HepG2 (cell line): ENCODE results near the gene CNKSR3. TPM values are rescaled to one million over a fixed set of nuclear protein-coding genes. Genes with fewer than 3 reads are reported as not detected.

ENCODE experiments used
- ATAC-seq: fragments of 200-7000 bp; cut with Tn5 transposase; 3 replicates; pipeline ENCODE4 v1.9.1; 2020; ENCODE audit warnings: mild to moderate bottlenecking, moderate library complexity
- BruUV-seq: library from RNA; stranded (reverse); fragments of 400-500 nt; replicated peaks from 2 replicates; lab custom pipeline; 2021; lab: Mats Ljungman, UMichigan
- CTCF ChIA-PET: fragments of 300-600 bp; formaldehyde crosslinking; extraction: SDS; loops from one replicate; lab custom pipeline; 2021; ENCODE audit warnings: low total read pairs, inconsistent platforms, low intra/inter-chr PET ratio; lab: Yijun Ruan, JAX
- POLR2A ChIA-PET: fragments of 350-600 bp; sonication (Branson Sonifier 250); formaldehyde crosslinking; loops from one replicate; lab custom pipeline; 2020; ENCODE audit warnings: antibody characterized with exemption, inconsistent platforms; lab: Yijun Ruan, JAX
- DNase-seq: peaks from one replicate; pipeline ENCODE4 v3.0.0-alpha.2; 2015; ENCODE audit warnings: low spot score
- FAIRE-seq: peaks from 3 replicates; lab custom pipeline; 2011; peaks lifted over from hg19 to GRCh38; lab: Jason Lieb, UNC
- H2AFZ ChIP-seq: one replicate; pipeline ENCODE4 v1.6.1; 2011; ENCODE audit warnings: low read length, inconsistent platforms
- H3K27ac ChIP-seq: fragments of 300-600 bp; 3 replicates; pipeline ENCODE4 v1.8.0; 2011; ENCODE audit warnings: mixed run types, mild to moderate bottlenecking, mixed read lengths, low read length, inconsistent platforms; ENCODE audit not compliant: insufficient read depth; ENCODE audit errors: extremely low read length
- H3K27me3 ChIP-seq, 2 experiments: fragments of 200-600 bp in 1 of 2; 2 replicates in 1 of 2; 3 replicates in 1 of 2; pipeline versions ENCODE4 v1.6.0 to v1.8.0; 2011; ENCODE audit warnings: low read length in 2 of 2, mild to moderate bottlenecking in 2 of 2, moderate library complexity in 2 of 2, inconsistent platforms in 1 of 2; ENCODE audit not compliant: insufficient read depth in 2 of 2, control insufficient read depth in 1 of 2
- H3K36me3 ChIP-seq, 2 experiments: fragments of 200-600 bp in 1 of 2; replicated peaks in 1 of 2; 2 replicates in 1 of 2; 3 replicates in 1 of 2; pipeline versions ENCODE4 v1.5.1 to v1.8.0; 2011; ENCODE audit warnings: low read length in 2 of 2, inconsistent platforms in 1 of 2; ENCODE audit not compliant: insufficient read depth in 2 of 2, control insufficient read depth in 1 of 2
- H3K4me1 ChIP-seq: 2 replicates; pipeline ENCODE4 v1.5.1; 2012; ENCODE audit warnings: low read length, inconsistent platforms; ENCODE audit not compliant: insufficient read depth
- H3K4me2 ChIP-seq: 2 replicates; pipeline ENCODE4 v1.6.0; 2011; ENCODE audit warnings: low read depth, low read length, inconsistent platforms
- H3K4me3 ChIP-seq, 3 experiments: fragments of 200-600 bp in 1 of 3; sonication (generic), shearing (Covaris generic) in 1 of 3; replicated peaks in 1 of 3; 2 replicates each; pipeline ENCODE4 v1.5.1; 2011 to 2016; ENCODE audit warnings: low read length in 3 of 3, inconsistent platforms in 2 of 3, low read depth in 2 of 3, mild to moderate bottlenecking in 2 of 3, control low read depth in 1 of 3, mixed read lengths in 1 of 3; ENCODE audit not compliant: insufficient read depth in 1 of 3
- H3K79me2 ChIP-seq: one replicate; pipeline ENCODE4 v1.6.1; 2011; ENCODE audit warnings: low read length, inconsistent platforms; ENCODE audit not compliant: insufficient read depth
- H3K9ac ChIP-seq: 2 replicates; pipeline ENCODE4 v1.6.0; 2011; ENCODE audit warnings: mild to moderate bottlenecking, low read depth, low read length, inconsistent platforms; ENCODE audit not compliant: insufficient read depth
- H3K9me3 ChIP-seq: 2 replicates; pipeline ENCODE4 v1.5.1; 2012; ENCODE audit warnings: mild to moderate bottlenecking, low read length
- H4K20me1 ChIP-seq: 2 replicates; pipeline ENCODE4 v1.6.0; 2011; ENCODE audit warnings: inconsistent platforms, mild to moderate bottlenecking, low read length, moderate library complexity; ENCODE audit not compliant: insufficient read depth
- ESRRA ChIP-seq: sonication (generic); formaldehyde crosslinking; IDR thresholded peaks from 2 replicates; pipeline ENCODE4 v1.5.1; 2020; ENCODE audit warnings: mild to moderate bottlenecking, low read depth, missing genetic modification reagents
- FOSL1 ChIP-seq: sonication (generic); formaldehyde crosslinking; IDR thresholded peaks from 2 replicates; pipeline ENCODE4 v1.9.0; 2021; ENCODE audit warnings: missing genetic modification reagents, borderline replicate concordance
- HIVEP1 ChIP-seq: sonication (generic); formaldehyde crosslinking; IDR thresholded peaks from 2 replicates; pipeline ENCODE4 v1.4.0; 2020; ENCODE audit warnings: mild to moderate bottlenecking, missing genetic modification reagents
- KAT8 ChIP-seq: IDR thresholded peaks from 2 replicates; pipeline ENCODE4 v1.6.1; 2016; ENCODE audit warnings: missing genetic modification reagents, missing compliant biosample characterization
- KDM6A ChIP-seq: IDR thresholded peaks from 2 replicates; pipeline ENCODE4 v1.6.1; 2016; ENCODE audit warnings: low read depth
- PTBP1 ChIP-seq: fragments of 200-400 bp; formaldehyde crosslinking; IDR thresholded peaks from 2 replicates; pipeline ENCODE4 v1.6.1; 2018; ENCODE audit warnings: low read length, low read depth; ENCODE audit not compliant: poor library complexity, severe bottlenecking
- REXO4 ChIP-seq: sonication (generic); formaldehyde crosslinking; IDR thresholded peaks from 2 replicates; pipeline ENCODE4 v1.8.0; 2022; ENCODE audit warnings: missing genetic modification reagents, mild to moderate bottlenecking, borderline replicate concordance
- SATB2 ChIP-seq: sonication (generic); formaldehyde crosslinking; IDR thresholded peaks from 2 replicates; pipeline ENCODE4 v1.5.0; 2020; ENCODE audit warnings: missing genetic modification reagents
- ZBTB8A ChIP-seq: sonication (generic); formaldehyde crosslinking; IDR thresholded peaks from 2 replicates; pipeline ENCODE4 v1.4.0; 2020; ENCODE audit warnings: mild to moderate bottlenecking, low read depth, missing genetic modification reagents, borderline replicate concordance
- ZFP1 ChIP-seq: IDR thresholded peaks from 2 replicates; pipeline ENCODE4 v1.6.1; 2016
- ZNF335 ChIP-seq: sonication (generic); formaldehyde crosslinking; IDR thresholded peaks from 2 replicates; pipeline ENCODE4 v1.4.0; 2020; ENCODE audit warnings: missing genetic modification reagents
- ZNF451 ChIP-seq: sonication (generic); formaldehyde crosslinking; IDR thresholded peaks from 2 replicates; pipeline ENCODE4 v1.5.0; 2020; ENCODE audit warnings: mild to moderate bottlenecking, missing genetic modification reagents
- ZNF567 ChIP-seq: sonication (generic); formaldehyde crosslinking; IDR thresholded peaks from 2 replicates; pipeline ENCODE4 v1.8.1; 2023; ENCODE audit warnings: mild to moderate bottlenecking, missing genetic modification reagents, borderline replicate concordance
- ZNF569 ChIP-seq: sonication (generic); formaldehyde crosslinking; IDR thresholded peaks from 2 replicates; pipeline ENCODE4 v1.5.0; 2020; ENCODE audit warnings: mild to moderate bottlenecking, missing genetic modification reagents, moderate library complexity, borderline replicate concordance
- ZNF619 ChIP-seq: sonication (generic); formaldehyde crosslinking; IDR thresholded peaks from 2 replicates; pipeline ENCODE4 v1.4.0; 2020; ENCODE audit warnings: mild to moderate bottlenecking, missing genetic modification reagents
- ZNF720 ChIP-seq: sonication (generic); formaldehyde crosslinking; IDR thresholded peaks from 2 replicates; pipeline ENCODE4 v1.4.0; 2020; ENCODE audit warnings: missing genetic modification reagents
- ZNF768 ChIP-seq: sonication (generic); formaldehyde crosslinking; IDR thresholded peaks from 2 replicates; pipeline ENCODE4 v1.4.0; 2020; ENCODE audit warnings: missing genetic modification reagents
- WGBS: methylation state at CpG from one replicate; pipeline ENCODE4 v1.1.6; 2017; ENCODE audit warnings: low lambda C conversion rate; 5-methylcytosine and 5-hydroxymethylcytosine counted together
- in situ Hi-C: cut with HindIII; loops from 2 replicates; pipeline ENCODE4 v1.10.0; 2017; ENCODE audit warnings: low pct_unique_long_range_greater_than_20kb; ENCODE audit not compliant: extremely low pct_ligation_motif_present
- intact Hi-C: fragments of 100-400 bp; cut with micrococcal nuclease; formaldehyde crosslinking; loops from one replicate; pipeline ENCODE4 v1.10.0; 2022; ENCODE audit not compliant: unreplicated experiment
- polyA plus RNA-seq, 8 experiments: library from polyadenylated mRNA; depleted of rRNA in 3 of 8; stranded (reverse) in 7 of 8; unstranded in 1 of 8; fragments of >200 nt; fragmentation: Illumina TruSeq in 4 of 8; extraction: Trizol in 4 of 8; gene quantifications; 2 replicates each; pipeline versions ENCODE4 v1.2.1 to v1.2.3, GENCODE V29; 2011 to 2016; ENCODE audit warnings: low read depth in 4 of 8, missing spikeins in 1 of 8, mixed read lengths in 1 of 8; ENCODE audit not compliant: insufficient read depth in 1 of 8
- total RNA-seq, 5 experiments: library from RNA; depleted of rRNA; stranded (reverse); fragments of >200 nt; fragmentation: Illumina TruSeq; extraction: Trizol; gene quantifications; 2 replicates each; pipeline ENCODE4 v1.2.3, GENCODE V29; 2016; ENCODE audit warnings: low read depth in 1 of 5
- TF ChIP-seq, protein P1 (sequence below): IDR thresholded peaks from 2 replicates; pipeline ENCODE4 v1.4.0; 2020; ENCODE audit warnings: mild to moderate bottlenecking, missing genetic modification reagents
- TF ChIP-seq, protein P2 (sequence below): sonication (generic); formaldehyde crosslinking; IDR thresholded peaks from 2 replicates; pipeline ENCODE4 v1.8.1; 2023; ENCODE audit warnings: mild to moderate bottlenecking, inconsistent platforms, moderate library complexity, missing genetic modification reagents, borderline replicate concordance

Gene CNKSR3
- total and polyA plus RNA-seq, 2 of the 13 experiments (the other 11 are each of a cell fraction or from before 2014, with no cell fraction given): 9.2 to 38.6 TPM

DNA sequence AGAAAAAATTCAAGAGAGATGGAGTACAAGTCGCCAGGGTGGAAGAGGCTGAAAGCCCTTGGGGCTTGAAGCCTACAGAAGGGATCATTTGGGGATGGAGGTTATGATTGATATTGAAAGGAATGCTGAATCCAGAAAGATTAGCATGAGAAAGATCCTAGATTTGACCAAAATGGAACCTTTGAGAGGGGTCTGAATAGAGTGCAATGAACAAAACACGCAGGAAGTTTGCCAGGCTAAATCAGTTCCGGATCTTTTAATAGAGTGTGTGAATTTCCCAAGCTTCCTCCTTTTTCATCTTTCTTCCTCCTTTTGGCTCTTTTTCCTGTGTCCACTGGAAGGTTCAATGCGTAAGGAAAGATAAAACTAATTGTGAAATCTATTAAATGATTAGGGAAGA is 169.1 kb downstream of the CNKSR3 start:
- Histone ChIP-seq H3K4me1 (no peaks in the 10 kb centered on the region), H3K4me3 (no peak overlapping the region), H3K27ac (no peak overlapping the region), H3K9me3 (peaks cover under 1% of the 10 kb centered on the region; the same call in 1 of the 2 replicates), H3K36me3 (no peaks in the 10 kb centered on the region), H4K20me1 (no peaks in the 10 kb centered on the region), H3K4me2 (no peak overlapping the region), H3K9ac (no peak overlapping the region), H2AFZ (no peak overlapping the region), H3K27me3 (peaks cover 2 to 8% of the 10 kb centered on the region in 2 experiments; a peak in 3 of 5 replicates), H3K79me2 (no peaks in the 10 kb centered on the region)
- intact Hi-C loops (loop anchor here (1.0 to 10.0 kb wide), 2 partner anchors 45 to 187 kb away; no protein-coding TSS in a partner anchor), in situ Hi-C loops (no loop called here)
- ATAC-seq (no peak), DNase-seq (no peak), FAIRE-seq (no peak)
- ChIA-PET POLR2A (no interaction called here), CTCF (no interaction called here)
- WGBS: 23% methylated on average over 4 of the region's 4 CpGs
- no TSS peak for BruUV-seq
- TF ChIP-seq ZBTB8A (CRISPR knock-in tag): no peak
- TF ChIP-seq PTBP1: no peak
- no peak for TF ChIP-seq ZNF335 (CRISPR knock-in tag)
- no peak for TF ChIP-seq ZNF619 (CRISPR knock-in tag)
- TF ChIP-seq HIVEP1: no peak
- no peak for TF ChIP-seq ZNF720 (CRISPR knock-in tag)
- TF ChIP-seq ESRRA (CRISPR knock-in tag): no peak
- TF ChIP-seq, protein P1, sequence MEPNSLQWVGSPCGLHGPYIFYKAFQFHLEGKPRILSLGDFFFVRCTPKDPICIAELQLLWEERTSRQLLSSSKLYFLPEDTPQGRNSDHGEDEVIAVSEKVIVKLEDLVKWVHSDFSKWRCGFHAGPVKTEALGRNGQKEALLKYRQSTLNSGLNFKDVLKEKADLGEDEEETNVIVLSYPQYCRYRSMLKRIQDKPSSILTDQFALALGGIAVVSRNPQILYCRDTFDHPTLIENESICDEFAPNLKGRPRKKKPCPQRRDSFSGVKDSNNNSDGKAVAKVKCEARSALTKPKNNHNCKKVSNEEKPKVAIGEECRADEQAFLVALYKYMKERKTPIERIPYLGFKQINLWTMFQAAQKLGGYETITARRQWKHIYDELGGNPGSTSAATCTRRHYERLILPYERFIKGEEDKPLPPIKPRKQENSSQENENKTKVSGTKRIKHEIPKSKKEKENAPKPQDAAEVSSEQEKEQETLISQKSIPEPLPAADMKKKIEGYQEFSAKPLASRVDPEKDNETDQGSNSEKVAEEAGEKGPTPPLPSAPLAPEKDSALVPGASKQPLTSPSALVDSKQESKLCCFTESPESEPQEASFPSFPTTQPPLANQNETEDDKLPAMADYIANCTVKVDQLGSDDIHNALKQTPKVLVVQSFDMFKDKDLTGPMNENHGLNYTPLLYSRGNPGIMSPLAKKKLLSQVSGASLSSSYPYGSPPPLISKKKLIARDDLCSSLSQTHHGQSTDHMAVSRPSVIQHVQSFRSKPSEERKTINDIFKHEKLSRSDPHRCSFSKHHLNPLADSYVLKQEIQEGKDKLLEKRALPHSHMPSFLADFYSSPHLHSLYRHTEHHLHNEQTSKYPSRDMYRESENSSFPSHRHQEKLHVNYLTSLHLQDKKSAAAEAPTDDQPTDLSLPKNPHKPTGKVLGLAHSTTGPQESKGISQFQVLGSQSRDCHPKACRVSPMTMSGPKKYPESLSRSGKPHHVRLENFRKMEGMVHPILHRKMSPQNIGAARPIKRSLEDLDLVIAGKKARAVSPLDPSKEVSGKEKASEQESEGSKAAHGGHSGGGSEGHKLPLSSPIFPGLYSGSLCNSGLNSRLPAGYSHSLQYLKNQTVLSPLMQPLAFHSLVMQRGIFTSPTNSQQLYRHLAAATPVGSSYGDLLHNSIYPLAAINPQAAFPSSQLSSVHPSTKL (CRISPR knock-in tag): no peak
- no peak for TF ChIP-seq ZNF768 (CRISPR knock-in tag)
- no peak for TF ChIP-seq ZFP1
- TF ChIP-seq KDM6A (CRISPR knock-in tag): no peak
- no peak for TF ChIP-seq ZNF569 (CRISPR knock-in tag)
- no peak for TF ChIP-seq ZNF567 (CRISPR knock-in tag)
- TF ChIP-seq, protein P2, sequence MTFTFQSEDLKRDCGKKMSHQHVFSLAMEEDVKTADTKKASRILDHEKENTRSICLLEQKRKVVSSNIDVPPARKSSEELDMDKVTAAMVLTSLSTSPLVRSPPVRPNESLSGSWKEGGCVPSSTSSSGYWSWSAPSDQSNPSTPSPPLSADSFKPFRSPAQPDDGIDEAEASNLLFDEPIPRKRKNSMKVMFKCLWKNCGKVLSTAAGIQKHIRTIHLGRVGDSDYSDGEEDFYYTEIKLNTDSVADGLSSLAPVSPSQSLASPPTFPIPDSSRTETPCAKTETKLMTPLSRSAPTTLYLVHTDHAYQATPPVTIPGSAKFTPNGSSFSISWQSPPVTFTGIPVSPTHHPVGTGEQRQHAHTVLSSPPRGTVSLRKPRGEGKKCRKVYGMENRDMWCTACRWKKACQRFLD (CRISPR knock-in tag): no peak
- no peak for TF ChIP-seq SATB2 (CRISPR knock-in tag)
- no peak for TF ChIP-seq ZNF451
- TF ChIP-seq FOSL1: no peak
- TF ChIP-seq KAT8: no peak
- TF ChIP-seq REXO4: no peak
